Measurements from ENCODE around the gene GALNT17.

GALNT17 gene

GRCh38 chr7:71521506-71521905, 389.6 kb downstream of the GALNT17 start:
- Mint-ChIP-seq H3K36me3 (ENCODE audit: low read depth) (peaks cover 13% of the 10 kb centered on the region), H3K27ac (no peak overlapping the region), H3K4me3 (no peak overlapping the region), H3K4me1 (no peaks in the 10 kb centered on the region), H3K27me3 (ENCODE audit: low read depth, poor library complexity) (peaks cover 3% of the 10 kb centered on the region), H3K9me3 (peaks cover 67% of the 10 kb centered on the region)
- DNase-seq: no peak
- TF ChIP-seq CTCF (IDR thresholded peaks at IDR 0.05): no peak

GRCh38 chr7:71526106-71526505, 394.2 kb downstream of the GALNT17 start:
- no peak for TF ChIP-seq CTCF (IDR thresholded peaks at IDR 0.05)
- Mint-ChIP-seq H3K4me3 (no peak overlapping the region), H3K27me3 (ENCODE audit: low read depth, poor library complexity) (no peaks in the 10 kb centered on the region), H3K9me3 (peaks cover 41% of the 10 kb centered on the region), H3K4me1 (no peaks in the 10 kb centered on the region), H3K36me3 (ENCODE audit: low read depth) (peaks cover 5% of the 10 kb centered on the region), H3K27ac (no peak overlapping the region)
- DNase-seq: no peak

DNA sequence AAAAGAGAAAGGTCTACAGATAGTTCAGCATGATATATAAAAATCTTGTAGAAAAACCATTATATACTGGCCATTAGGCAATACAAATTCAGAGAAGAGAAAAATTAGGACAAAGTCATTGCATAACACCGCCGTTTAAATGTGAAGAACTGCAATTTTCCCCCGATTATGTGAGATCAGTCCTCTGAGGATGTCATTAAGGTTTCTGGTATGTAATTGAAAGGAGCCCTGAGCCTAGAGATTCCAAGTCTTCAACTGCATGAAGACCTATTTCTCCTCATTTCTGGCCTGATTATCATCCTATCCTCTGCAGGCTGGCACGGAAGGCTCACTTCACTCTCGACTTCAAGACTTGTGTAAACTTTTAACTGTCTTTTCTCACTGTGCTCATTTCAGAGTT, 395.3 kb downstream of the GALNT17 start:
- H3K4me1 Mint-ChIP-seq: no peaks in the 10 kb centered on the region
- no peak overlapping the region for H3K27ac Mint-ChIP-seq
- DNase-seq: no peak
- H3K27me3 Mint-ChIP-seq (ENCODE audit: low read depth, poor library complexity): peaks cover 4% of the 10 kb centered on the region
- H3K36me3 Mint-ChIP-seq (ENCODE audit: low read depth): peaks cover 2% of the 10 kb centered on the region
- no peak for TF ChIP-seq CTCF (IDR thresholded peaks at IDR 0.05)
- peaks cover 33% of the 10 kb centered on the region for H3K9me3 Mint-ChIP-seq
- H3K4me3 Mint-ChIP-seq: no peak overlapping the region

DNA sequence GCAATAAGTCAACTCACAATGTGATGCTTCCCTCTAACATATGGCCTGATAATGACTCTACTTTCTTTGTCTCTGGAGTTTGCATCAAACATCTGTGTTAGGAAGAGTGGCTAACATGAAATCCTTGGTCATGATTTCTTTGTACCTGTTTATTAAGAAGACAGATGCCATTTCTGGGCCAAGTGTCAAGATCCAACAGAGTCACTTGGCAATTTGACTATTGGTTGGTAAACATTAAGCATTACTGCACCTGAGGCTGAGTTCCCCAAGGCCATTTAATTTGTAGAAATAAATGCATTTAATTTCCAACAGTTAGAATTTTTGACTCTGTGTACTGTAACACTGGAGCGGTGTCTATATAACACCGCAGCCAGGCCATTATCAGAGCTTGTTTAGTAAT, 403.7 kb downstream of the GALNT17 start:
- Mint-ChIP-seq H3K4me3 (no peak overlapping the region), H3K36me3 (ENCODE audit: low read depth) (no peaks in the 10 kb centered on the region), H3K27me3 (ENCODE audit: low read depth, poor library complexity) (peaks cover 4% of the 10 kb centered on the region), H3K4me1 (peaks cover 14% of the 10 kb centered on the region), H3K9me3 (peaks cover 21% of the 10 kb centered on the region), H3K27ac (no peak overlapping the region)
- no peak for DNase-seq
- TF ChIP-seq CTCF (IDR thresholded peaks at IDR 0.05): no peak

DNA sequence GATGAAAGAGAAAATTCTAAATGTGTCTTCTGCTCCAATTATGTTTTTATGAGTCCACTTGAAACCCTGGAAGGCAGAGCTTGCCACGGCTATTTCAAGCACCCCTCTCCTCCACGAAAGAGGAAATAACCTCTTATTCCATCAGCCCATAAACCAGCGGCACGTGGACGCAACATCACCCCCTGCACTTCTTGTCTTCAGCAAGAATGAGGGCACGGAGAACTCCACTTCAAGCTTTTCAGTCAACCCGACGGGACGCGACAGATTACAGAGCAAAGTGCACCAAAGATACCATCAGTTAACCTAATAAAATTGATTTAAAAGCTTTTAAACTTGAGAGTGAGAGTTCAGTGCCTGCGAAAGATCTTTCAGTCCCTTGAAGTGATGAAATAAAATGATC, 406.3 kb downstream of the GALNT17 start:
- DNase-seq: no peak
- Mint-ChIP-seq H3K36me3 (ENCODE audit: low read depth) (no peaks in the 10 kb centered on the region), H3K4me1 (peaks cover 33% of the 10 kb centered on the region), H3K27ac (peak overlapping the region; percentile 13), H3K27me3 (ENCODE audit: low read depth, poor library complexity) (peaks cover 4% of the 10 kb centered on the region), H3K4me3 (no peak overlapping the region), H3K9me3 (peaks cover 21% of the 10 kb centered on the region)
- TF ChIP-seq CTCF (IDR thresholded peaks at IDR 0.05): no peak

- Mint-ChIP-seq H3K27me3 (ENCODE audit: low read depth, poor library complexity) (peaks cover 4% of the 10 kb centered on the region), H3K27ac (no peak overlapping the region)
Observed at GRCh38 chr7:71539615-71540014, 407.7 kb downstream of the GALNT17 start.

More at GRCh38 chr7:71539615-71540014, 407.7 kb downstream of the GALNT17 start:
- no peak for DNase-seq
- Mint-ChIP-seq H3K36me3 (ENCODE audit: low read depth) (no peaks in the 10 kb centered on the region), H3K9me3 (peaks cover 18% of the 10 kb centered on the region), H3K4me1 (peaks cover 36% of the 10 kb centered on the region), H3K4me3 (no peak overlapping the region)
- no peak for TF ChIP-seq CTCF (IDR thresholded peaks at IDR 0.05)
